Jurkat, Clone E6-1 (cell line): Measurements from ENCODE around the gene SCN8A.

Experiments
- DNase-seq: peaks from one replicate; pipeline ENCODE4 v3.0.0-alpha.2; 2011; ENCODE audit warnings: low read depth, low spot score
- H3K4me3 ChIP-seq: 2 replicates; pipeline ENCODE4 v1.5.1; 2011; ENCODE audit warnings: mild to moderate bottlenecking, low read length, control low read depth, moderate library complexity

The SCN8A gene

DNA sequence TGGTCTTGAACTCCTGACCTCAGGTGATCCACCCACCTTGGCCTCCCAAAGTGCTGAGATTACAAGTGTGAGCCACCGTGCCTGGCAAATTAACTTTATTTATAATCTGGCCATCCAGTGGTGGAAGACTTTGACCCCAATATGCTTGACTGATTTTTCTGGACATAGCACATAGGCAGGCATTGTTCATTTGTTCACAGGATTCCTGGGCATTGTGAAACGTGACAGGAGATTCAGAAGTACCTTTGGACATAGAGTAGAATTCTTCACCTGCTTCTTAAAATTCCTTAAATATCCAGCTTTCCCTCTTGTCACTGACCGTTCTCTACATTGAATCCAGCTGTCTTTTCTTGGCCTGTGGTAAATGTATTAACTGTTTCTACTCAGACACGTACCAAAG, 103.1 kb downstream of the SCN8A start:
- no peak overlapping the region for H3K4me3 ChIP-seq
- DNase-seq: no peak

DNA sequence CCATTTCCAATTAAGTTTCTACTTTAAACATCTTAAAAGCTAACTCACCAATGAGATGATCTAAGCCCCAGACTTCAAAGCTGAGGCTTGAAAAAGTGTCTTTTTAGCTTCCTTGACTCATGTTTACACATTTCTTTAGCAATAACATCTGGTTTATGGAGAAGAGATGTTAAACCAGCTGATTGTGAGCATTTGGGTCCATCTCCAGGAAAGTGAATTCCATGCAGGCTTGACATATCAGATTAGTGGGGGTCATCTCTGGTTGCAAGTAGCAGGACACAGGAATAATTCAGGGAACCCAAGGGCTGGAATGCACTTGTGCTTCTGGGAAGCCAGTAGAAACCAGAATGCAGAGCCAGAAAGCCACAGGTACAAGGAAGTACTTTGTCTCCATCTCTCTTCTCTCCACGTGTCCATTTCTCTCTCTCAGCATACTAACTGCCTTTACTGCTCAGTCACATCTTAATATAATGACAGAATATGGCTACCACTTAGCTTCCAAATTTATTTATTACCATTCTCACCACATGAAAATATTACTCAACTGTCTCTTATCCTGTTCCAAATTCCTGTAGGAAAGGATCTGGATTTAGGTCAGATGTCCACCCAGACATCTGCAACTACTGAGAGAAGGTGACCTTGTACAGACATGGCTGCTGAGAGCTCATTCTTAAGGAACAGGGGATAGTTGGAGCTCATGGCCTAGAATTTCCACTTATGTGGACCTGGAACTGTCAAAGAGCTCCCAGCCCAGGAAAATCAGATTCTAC, 104.4 kb downstream of the SCN8A start:
- no peak for DNase-seq

DNA sequence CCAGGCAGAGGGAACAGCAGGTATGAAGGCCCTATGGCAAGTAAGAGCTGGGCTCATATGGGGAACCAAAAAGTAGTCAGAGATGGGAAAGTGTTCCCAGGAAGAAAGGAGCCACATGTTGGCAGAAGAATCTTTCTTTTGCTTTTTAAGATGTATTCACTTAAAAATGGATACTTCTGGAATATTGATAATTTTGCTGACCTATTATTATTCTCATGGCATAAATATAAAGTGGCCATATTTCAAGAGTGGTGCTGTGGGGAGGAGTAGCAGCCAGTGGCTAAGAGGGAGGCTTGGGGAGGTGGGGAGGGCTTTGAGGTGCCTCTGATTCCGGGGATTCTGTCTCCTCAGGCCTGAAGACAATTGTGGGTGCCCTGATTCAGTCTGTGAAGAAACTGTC, 108.2 kb downstream of the SCN8A start:
- no peak for DNase-seq
- no peak overlapping the region for H3K4me3 ChIP-seq

More for the DNA sequence above, 104.4 kb downstream of the SCN8A start:
- no peak overlapping the region for H3K4me3 ChIP-seq

DNA sequence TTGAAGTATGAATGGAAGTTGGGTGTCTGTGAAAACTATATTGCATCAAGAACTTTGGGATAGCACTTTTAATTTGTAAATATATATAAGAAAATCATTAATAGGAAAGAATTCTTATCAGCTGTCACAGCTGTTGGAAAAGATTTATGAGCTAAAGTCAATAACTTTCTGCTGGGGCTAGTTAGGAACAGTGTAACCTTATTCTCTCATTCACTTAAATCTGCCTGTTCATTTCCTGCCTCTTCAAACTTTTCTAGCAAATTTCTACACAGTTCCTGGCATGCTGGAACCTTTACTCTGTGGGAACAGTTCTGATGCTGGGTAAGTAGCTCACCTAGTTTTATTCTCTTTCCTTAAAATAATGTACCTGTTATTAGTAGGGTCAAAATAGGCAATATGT, 109.9 kb downstream of the SCN8A start:
- no peak for DNase-seq
- H3K4me3 ChIP-seq: no peak overlapping the region

DNA sequence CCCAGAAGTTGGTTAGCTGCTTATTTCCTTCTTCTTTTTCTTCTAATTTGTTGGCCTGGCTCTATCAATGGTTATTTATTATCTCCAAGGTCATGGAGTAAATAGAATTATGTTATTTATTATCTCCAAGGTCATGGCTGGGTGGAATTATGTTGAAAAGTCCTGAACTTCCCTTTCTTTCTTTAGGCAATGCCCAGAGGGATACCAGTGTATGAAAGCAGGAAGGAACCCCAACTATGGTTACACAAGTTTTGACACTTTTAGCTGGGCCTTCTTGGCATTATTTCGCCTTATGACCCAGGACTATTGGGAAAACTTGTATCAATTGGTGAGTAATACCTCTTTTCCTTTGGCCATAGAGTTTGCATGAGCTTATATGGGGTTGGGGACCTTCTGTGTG, 111.6 kb downstream of the SCN8A start:
- H3K4me3 ChIP-seq: no peak overlapping the region

DNA sequence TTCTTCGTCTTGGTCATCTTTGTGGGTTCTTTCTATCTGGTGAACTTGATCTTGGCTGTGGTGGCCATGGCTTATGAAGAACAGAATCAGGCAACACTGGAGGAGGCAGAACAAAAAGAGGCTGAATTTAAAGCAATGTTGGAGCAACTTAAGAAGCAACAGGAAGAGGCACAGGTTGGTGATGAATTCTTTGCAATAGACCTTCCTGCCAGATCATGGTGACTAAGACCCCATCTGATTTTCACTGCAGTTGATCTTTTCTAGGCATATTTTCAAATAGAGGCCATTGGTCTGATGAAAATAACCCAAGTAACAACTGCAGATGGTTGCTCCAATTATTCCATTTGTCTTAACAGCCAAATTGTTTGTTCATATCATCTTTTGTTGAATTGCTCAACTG, 114.4 kb downstream of the SCN8A start:
- no peak for DNase-seq
- no peak overlapping the region for H3K4me3 ChIP-seq

More for the DNA sequence above, 111.6 kb downstream of the SCN8A start:
- DNase-seq: no peak

DNA sequence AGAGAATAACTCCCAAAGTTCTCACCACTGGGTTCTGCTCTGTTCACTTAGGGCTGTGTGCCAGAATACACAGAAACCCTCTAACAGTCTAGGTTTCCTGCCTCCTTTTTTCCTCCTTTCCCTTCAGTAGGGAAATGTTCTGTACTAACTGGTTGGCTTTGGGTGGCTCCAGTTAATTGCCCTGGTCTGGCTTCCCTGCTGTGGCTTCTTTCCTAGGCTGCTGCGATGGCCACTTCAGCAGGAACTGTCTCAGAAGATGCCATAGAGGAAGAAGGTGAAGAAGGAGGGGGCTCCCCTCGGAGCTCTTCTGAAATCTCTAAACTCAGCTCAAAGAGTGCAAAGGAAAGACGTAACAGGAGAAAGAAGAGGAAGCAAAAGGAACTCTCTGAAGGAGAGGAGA, 115.2 kb downstream of the SCN8A start:
- DNase-seq: no peak
- no peak overlapping the region for H3K4me3 ChIP-seq

DNA sequence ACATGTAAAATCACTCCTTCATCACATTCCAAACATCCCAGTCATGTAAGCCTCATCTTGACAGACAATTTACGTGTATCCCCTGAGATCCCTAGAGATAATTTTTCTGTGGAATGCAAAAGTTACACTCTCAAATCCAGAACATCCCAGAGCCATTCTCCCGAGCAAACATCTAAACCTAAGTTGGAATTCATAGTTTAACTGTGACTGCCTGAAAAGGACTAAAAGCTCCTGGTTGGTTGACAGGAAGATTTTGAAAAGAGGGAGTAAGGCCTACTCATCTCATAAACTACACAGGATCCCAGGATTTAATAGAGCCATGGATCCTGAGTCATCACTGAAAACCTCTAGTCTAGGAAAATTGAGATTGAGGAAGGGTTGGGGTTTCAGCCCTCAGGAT, 123.6 kb downstream of the SCN8A start:
- no peak for DNase-seq
- H3K4me3 ChIP-seq: no peak overlapping the region

DNA sequence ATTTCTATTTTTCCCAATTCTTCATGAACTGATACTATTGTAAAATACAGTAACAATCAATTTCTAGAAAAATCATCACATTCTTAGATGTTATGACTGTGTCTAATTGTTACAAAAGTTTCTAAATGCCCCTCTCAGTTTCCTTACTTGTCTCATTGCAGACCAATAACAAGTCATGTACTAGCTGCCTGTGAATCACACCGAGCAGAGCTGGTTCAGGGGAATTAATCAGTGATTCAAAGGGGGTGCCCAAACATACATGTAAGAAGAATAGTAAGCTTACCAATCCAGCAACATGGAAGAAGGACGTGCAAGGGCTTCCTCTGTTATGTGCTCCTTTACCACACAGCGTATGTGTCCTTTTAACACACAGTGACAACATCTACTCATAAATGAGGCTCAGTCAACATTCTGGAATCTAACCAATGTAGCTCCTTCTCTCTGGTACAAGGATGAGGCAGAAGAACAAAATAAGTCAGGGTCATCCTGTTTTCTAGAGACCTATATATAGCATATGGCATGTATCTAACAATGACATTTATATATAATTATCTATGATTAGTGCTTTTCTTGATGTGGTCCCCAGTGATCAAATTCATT, 126.4 kb downstream of the SCN8A start:
- H3K4me3 ChIP-seq: no peak overlapping the region

DNA sequence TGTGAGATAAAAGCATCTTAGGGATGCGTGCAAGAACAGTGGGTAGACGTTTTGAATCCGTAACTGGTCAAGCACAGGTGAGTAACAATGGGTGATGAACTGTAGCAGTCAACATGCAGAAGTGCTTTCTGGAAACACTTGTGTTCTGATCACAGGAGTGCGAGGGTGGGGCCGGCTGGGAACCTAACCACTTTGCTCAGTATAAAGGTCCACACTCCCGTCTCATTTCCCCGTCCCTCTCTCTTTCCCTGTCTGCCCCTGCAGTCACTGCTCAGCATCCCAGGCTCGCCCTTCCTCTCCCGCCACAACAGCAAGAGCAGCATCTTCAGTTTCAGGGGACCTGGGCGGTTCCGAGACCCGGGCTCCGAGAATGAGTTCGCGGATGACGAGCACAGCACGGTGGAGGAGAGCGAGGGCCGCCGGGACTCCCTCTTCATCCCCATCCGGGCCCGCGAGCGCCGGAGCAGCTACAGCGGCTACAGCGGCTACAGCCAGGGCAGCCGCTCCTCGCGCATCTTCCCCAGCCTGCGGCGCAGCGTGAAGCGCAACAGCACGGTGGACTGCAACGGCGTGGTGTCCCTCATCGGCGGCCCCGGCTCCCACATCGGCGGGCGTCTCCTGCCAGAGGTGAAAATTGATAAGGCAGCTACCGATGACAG, 130.4 kb downstream of the SCN8A start:
- no peak overlapping the region for H3K4me3 ChIP-seq
- no peak for DNase-seq

More for the DNA sequence above, 126.4 kb downstream of the SCN8A start:
- DNase-seq: no peak

DNA sequence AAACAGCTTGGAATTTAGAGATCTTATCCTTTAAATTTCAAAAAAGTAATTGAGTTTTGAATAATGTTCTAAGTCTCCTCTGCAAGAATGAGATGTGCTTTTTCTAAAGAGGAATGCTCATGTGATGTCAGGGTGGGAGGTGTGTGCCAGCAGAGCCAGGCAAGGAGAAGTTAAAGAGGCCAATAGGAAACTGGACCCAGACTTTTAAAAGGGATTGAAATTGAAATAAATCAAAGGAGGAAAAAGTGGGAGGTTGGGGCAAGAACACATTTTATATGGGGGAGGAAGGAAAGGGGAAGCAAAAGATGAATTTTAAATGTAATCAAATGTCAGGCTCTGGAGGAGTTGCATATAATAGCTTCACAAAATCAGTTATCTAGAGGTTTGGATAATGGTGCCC, 131.4 kb downstream of the SCN8A start:
- no peak overlapping the region for H3K4me3 ChIP-seq
- no peak for DNase-seq

DNA sequence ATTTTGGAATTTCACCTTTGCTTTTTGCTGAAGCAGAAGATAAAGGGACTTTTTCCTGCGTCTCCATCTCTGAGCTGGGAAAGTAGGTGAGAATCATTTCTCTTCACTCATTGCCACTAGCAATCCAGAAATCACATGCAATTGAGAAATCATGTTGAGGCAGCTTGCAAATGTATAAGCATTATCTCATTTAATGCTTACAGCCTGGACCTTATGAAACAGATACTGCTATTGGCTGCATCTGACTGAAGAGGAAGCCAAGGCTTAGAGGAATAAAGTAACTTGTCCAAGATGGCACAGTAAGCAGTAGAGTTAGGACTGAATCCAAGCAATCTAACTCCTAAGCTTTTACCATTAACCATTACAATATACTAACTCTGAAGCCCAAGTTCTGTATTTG, 135.1 kb downstream of the SCN8A start:
- no peak overlapping the region for H3K4me3 ChIP-seq

DNA sequence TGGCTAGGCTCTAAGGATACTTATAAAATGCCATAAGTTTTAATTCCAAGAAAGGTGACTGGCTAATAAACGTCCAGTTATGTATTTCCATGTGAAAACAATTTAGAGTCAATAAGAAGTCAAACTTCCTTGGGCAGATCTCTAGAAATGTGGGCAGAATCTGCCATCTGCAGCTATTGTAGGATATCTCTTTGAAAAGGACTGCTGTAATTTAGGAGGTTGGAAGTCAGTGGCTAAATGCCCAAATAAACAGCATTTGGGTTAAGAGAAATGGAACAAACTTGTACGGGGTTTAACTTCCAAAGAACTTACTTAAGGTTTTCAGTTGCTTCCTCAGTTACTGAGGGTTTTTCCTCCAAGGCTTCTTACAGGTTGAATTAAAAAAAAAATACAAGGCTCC, 135.9 kb downstream of the SCN8A start:
- DNase-seq: no peak
- no peak overlapping the region for H3K4me3 ChIP-seq

More for the DNA sequence above, 135.1 kb downstream of the SCN8A start:
- no peak for DNase-seq

DNA sequence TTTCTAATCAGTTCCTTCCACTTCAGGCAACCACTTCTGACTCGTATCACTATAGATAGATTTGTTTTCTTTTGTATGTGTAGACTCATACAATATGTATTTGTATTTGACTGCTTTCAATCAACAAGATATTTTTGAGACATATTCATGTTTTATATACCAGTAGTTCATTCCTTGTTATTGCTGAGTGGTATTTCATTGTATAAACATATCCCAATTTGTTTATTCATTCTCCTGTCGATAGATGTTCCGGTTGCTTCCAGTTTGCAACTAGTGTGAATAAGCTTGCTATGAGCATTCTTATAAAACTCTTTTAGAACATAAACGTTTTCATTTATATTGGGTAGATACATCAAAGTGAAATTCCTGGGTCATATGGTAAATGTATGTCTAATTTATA, 138.3 kb downstream of the SCN8A start:
- no peak overlapping the region for H3K4me3 ChIP-seq
- DNase-seq: no peak

DNA sequence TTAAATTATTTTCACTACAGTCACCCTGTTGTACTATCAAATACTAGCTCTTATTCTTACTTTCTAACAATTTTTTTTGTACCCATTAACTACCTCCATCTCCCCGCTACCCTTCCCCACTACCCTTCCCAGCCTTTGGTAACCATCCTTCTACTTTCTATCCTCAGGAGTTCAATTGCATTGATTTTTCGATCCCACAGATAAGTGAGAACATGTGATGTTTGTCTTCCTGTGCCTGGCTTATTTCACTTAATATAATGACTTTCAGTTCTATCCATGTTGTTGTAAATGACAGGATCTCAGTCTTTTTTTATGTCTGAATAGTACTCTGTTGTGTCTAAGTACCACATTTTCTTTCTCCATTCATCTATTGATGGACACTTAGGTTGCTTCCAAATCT, 139.7 kb downstream of the SCN8A start:
- no peak overlapping the region for H3K4me3 ChIP-seq
- no peak for DNase-seq

DNA sequence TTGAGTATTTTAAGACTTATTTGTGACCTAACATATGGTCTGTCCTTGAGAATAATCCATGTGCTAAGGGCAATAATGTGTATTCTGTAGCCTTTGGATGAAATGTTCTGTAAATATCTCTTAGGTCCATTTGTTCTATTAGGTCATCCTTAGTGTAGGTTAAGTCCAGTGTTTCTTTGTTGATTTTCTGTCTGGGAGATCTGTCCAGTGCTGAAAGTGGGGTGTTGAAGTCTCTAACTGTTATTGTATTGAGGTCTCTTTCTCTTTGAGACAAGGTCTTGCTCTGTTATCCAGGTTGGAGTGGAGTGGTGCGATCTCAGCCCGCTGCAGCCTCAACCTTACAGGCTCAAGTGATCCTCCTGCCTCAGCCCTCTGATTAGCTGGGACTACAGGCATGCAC, 149.5 kb downstream of the SCN8A start:
- no peak for DNase-seq

DNA sequence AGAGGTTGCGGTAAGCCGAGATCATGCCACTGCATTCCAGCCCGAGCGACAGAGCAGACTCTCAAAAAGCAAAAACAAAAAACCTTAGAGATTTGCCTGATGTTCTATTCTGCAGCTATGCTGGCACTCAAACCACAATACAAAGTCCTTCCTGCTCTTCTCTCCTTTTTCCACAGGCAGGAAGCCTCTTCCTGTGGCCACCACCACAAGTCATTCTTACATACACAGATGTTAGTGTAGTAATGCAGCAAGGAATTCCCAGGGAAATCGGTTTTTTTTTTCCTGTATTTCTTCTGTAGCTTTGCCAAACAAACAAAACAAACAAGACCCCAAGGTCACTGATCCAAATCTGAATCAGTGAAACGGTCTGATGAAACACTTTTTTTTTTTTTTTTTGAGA, 153.2 kb downstream of the SCN8A start:
- H3K4me3 ChIP-seq: no peak overlapping the region
- peak; percentile 7 for DNase-seq

More for the DNA sequence above, 149.5 kb downstream of the SCN8A start:
- H3K4me3 ChIP-seq: no peak overlapping the region

DNA sequence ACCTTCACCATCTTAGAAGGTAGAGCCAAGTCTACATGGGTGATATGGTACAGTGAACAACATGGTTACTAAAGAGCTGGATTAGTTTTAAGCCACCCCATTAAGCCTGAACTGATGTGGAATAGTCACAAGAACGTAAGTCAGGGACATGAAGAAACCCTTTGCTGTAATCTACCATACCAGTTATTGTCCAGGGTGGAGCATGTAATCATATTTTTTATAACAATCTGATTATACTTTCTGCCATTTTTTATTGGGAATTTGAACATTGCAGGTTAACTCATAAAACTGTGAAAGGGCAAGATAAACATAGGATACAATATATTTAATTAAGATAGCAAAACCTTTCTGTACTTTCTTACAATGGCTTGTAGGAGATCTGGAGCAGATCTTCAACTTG, 153.9 kb downstream of the SCN8A start:
- no peak for DNase-seq
- H3K4me3 ChIP-seq: no peak overlapping the region

DNA sequence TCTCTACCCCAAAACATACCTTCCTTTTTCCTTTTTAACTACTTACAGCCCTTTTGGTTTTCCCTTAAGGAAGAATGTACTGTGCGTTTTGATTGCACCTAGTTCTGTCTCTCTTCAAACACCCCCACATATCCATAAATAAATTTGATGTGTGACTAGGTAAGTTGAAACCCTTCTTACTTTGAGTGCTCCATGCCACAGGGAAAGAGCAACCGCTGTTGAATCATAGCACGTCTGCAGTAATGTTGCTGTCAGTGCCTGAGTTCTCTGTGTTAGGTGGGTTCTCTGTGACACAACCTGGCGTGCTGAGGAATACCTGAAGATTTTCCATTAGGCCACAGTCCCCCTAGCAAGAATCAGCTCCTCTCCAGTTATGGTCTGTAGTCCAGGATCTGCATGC, 155.4 kb downstream of the SCN8A start:
- no peak overlapping the region for H3K4me3 ChIP-seq
- no peak for DNase-seq

DNA sequence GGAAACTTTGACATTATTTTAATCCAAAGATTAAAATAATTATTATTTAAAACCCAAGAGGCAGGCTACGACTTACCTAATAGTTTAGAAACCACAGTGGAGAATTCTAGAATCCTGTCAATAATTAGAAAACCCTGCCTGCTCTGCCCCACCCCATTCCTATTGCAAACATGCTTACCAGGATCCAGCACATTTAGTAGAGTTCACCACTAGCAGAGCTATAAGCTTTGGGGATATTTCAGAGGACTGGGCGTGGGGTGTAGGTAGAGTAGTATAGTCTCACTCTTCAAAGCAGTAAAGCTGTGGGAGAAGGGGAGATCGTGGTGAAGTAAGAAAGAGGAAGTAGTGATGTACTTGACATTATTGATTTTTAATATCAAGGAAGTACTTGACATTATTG, 157.2 kb downstream of the SCN8A start:
- no peak overlapping the region for H3K4me3 ChIP-seq
- no peak for DNase-seq
